Nephron (organoid): ENCODE results near the gene ZBED6.

Experiments used
- H3K27ac Mint-ChIP-seq, 3 experiments: 2 replicates each; pipeline ENCODE4 v1.8.0; 2020; ENCODE audit warnings: mixed read lengths in 3 of 3, mild to moderate bottlenecking in 2 of 3, moderate library complexity in 1 of 3
- H3K27me3 Mint-ChIP-seq: 2 replicates; pipeline ENCODE4 v1.8.0; 2021; ENCODE audit warnings: low read depth, mild to moderate bottlenecking, moderate library complexity, mixed read lengths
- H3K36me3 Mint-ChIP-seq: 2 replicates; pipeline ENCODE4 v1.8.0; 2020; ENCODE audit warnings: low read depth, mixed read lengths
- H3K4me1 Mint-ChIP-seq: 2 replicates; pipeline ENCODE4 v1.8.0; 2020; ENCODE audit warnings: mixed read lengths
- H3K4me3 Mint-ChIP-seq, 3 experiments: 2 replicates each; pipeline ENCODE4 v1.8.0; 2020; ENCODE audit warnings: mild to moderate bottlenecking in 3 of 3, mixed read lengths in 3 of 3, moderate library complexity in 2 of 3
- H3K9me3 Mint-ChIP-seq: 2 replicates; pipeline ENCODE4 v1.8.0; 2020; ENCODE audit warnings: mixed read lengths
- CTCF ChIP-seq, 3 experiments: fragments of 200-600 bp; sonication (generic); IDR thresholded peaks; one replicate each; pipeline ENCODE4 v1.5.0; 2021; ENCODE audit warnings: antibody characterized with exemption in 3 of 3; ENCODE audit not compliant: unreplicated experiment in 3 of 3

The ZBED6 gene

DNA sequence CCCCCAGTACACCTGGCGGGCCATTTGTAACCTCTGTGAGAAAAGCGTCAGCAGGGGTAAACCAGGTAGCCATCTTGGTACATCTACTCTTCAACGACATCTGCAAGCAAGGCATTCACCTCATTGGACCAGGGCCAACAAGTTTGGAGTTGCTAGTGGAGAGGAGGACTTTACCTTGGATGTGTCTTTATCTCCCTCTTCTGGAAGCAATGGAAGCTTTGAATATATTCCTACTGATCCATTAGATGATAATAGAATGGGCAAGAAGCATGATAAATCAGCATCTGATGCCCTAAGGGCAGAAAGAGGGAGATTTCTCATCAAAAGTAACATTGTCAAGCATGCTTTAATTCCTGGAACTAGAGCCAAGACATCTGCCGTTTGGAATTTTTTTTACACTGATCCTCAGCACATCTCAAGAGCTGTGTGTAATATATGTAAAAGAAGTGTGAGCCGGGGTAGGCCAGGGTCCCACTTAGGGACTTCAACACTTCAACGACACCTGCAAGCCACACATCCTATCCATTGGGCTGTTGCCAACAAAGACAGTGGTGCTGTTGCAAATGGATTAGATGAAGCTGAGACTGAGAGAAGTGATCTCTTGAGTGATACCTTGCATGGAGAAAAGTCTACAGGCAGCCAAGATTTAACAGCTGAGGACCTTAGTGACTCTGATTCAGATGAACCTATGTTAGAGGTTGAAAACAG is 2.7 kb downstream of the ZBED6 start:
- Mint-ChIP-seq H3K27ac (peak overlapping the region; percentile 1 to 99 (median 98)), H3K27me3 (no peaks in the 10 kb centered on the region), H3K36me3 (peaks cover 66% of the 10 kb centered on the region), H3K4me3 (peak overlapping the region; percentile 93 to 97 (median 95)), H3K4me1 (peaks cover 49% of the 10 kb centered on the region), H3K9me3 (peaks cover 3% of the 10 kb centered on the region)
- TF ChIP-seq CTCF (IDR thresholded peaks at IDR 0.05; ENCODE audit: unreplicated experiment in 3 of 3) = no peak

DNA sequence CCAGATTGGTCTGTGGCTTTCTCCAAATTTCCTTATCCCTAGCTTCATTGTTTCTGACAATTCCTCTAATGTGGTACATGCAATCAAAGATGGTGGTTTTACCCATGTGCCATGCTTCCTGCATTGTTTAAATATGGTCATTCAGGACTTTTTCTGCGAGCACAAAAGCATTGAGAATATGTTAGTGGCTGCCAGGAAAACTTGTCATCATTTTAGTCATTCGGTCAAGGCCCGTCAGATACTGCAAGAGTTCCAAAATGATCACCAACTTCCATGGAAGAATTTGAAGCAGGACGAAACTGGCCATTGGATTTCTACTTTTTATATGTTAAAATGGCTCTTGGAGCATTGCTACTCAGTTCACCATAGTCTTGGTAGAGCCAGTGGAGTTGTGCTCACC is 3.7 kb downstream of the ZBED6 start:
- H3K4me3 Mint-ChIP-seq = peak overlapping the region in 1 of 3 experiments; percentile 11
- H3K27me3 Mint-ChIP-seq = no peaks in the 10 kb centered on the region
- H3K27ac Mint-ChIP-seq = no peak overlapping the region
- H3K9me3 Mint-ChIP-seq = peaks cover 3% of the 10 kb centered on the region
- H3K36me3 Mint-ChIP-seq = peaks cover 76% of the 10 kb centered on the region
- peaks cover 49% of the 10 kb centered on the region for H3K4me1 Mint-ChIP-seq
- TF ChIP-seq CTCF (IDR thresholded peaks at IDR 0.05; ENCODE audit: unreplicated experiment in 3 of 3) = no peak

GRCh38 chr1:203799971-203800370 is 4.5 kb downstream of the ZBED6 start:
- TF ChIP-seq CTCF (IDR thresholded peaks at IDR 0.05; ENCODE audit: unreplicated experiment in 3 of 3) = no peak
- Mint-ChIP-seq H3K36me3 (peaks cover 84% of the 10 kb centered on the region), H3K27me3 (no peaks in the 10 kb centered on the region), H3K27ac (peak overlapping the region in 1 of 3 experiments; percentile 37), H3K4me3 (peak overlapping the region in 1 of 3 experiments; percentile 34), H3K4me1 (peaks cover 46% of the 10 kb centered on the region), H3K9me3 (peaks cover 3% of the 10 kb centered on the region)

- H3K4me3 Mint-ChIP-seq = no peak overlapping the region
- no peak overlapping the region for H3K27ac Mint-ChIP-seq
- H3K4me1 Mint-ChIP-seq = peaks cover 12% of the 10 kb centered on the region
- H3K9me3 Mint-ChIP-seq = no peaks in the 10 kb centered on the region
- peaks cover 78% of the 10 kb centered on the region for H3K36me3 Mint-ChIP-seq
- H3K27me3 Mint-ChIP-seq = no peaks in the 10 kb centered on the region
- no peak for TF ChIP-seq CTCF (IDR thresholded peaks at IDR 0.05; ENCODE audit: unreplicated experiment in 3 of 3)
Observed at GRCh38 chr1:203805689-203806088, 10.3 kb downstream of the ZBED6 start.

GRCh38 chr1:203807196-203807595 is 11.8 kb downstream of the ZBED6 start:
- no peaks in the 10 kb centered on the region for H3K9me3 Mint-ChIP-seq
- H3K27ac Mint-ChIP-seq = peak overlapping the region in 1 of 3 experiments; percentile 70
- peaks cover 78% of the 10 kb centered on the region for H3K36me3 Mint-ChIP-seq
- H3K4me3 Mint-ChIP-seq = no peak overlapping the region
- no peaks in the 10 kb centered on the region for H3K27me3 Mint-ChIP-seq
- H3K4me1 Mint-ChIP-seq = peaks cover 5% of the 10 kb centered on the region
- no peak for TF ChIP-seq CTCF (IDR thresholded peaks at IDR 0.05; ENCODE audit: unreplicated experiment in 3 of 3)
